Measurements from ENCODE around the gene CHDH.
A peak's percentile ranks its signal among the peaks of the same experiment; 100 is the strongest.

The CHDH gene, protein sequence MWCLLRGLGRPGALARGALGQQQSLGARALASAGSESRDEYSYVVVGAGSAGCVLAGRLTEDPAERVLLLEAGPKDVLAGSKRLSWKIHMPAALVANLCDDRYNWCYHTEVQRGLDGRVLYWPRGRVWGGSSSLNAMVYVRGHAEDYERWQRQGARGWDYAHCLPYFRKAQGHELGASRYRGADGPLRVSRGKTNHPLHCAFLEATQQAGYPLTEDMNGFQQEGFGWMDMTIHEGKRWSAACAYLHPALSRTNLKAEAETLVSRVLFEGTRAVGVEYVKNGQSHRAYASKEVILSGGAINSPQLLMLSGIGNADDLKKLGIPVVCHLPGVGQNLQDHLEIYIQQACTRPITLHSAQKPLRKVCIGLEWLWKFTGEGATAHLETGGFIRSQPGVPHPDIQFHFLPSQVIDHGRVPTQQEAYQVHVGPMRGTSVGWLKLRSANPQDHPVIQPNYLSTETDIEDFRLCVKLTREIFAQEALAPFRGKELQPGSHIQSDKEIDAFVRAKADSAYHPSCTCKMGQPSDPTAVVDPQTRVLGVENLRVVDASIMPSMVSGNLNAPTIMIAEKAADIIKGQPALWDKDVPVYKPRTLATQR

DNA sequence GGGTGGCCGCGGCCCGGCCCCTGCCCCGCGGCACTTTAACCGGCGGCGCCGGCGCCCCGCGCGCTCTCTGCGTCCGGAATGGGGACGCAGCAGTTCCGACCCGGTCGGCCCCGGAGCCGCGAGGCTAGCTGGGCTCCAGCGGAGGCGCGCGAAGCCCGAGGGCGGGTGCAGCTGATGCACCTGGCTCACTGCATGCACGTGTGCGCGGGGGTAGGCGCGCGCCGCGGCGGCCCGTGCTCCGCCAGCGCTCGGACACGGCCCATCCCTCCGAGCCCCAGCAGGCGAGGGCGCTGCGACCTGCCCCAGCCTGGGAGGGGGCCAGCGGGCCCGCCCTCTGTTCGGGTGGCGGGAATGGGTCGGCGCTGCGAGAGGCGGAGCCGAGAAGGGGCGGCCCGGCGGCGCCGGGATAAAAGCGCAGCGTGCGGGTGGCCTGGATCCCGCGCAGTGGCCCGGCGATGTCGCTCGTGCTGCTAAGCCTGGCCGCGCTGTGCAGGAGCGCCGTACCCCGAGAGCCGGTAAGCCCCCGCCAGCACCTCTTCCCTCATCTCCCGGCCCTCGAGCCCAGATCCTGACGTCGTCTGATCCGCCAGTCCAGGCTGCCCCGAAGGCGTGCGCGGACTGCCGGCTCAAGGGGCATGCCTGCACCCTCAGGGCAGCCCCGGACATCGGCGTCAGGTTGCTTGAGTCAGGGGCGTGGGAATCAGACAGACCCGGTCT, at the start of gene CHDH, which contains the start of gene IL17RB:
TSS of gene CHDH (minus strand) at position 286 of the 717 bp plus-strand sequence. CDS start 22,411 bp downstream, outside the sequence.
TSS of gene IL17RB (plus strand) at position 435 of the 717 bp plus-strand sequence. CDS start at position 456, 21 bp downstream.
- DNase-seq = no peak

DNA sequence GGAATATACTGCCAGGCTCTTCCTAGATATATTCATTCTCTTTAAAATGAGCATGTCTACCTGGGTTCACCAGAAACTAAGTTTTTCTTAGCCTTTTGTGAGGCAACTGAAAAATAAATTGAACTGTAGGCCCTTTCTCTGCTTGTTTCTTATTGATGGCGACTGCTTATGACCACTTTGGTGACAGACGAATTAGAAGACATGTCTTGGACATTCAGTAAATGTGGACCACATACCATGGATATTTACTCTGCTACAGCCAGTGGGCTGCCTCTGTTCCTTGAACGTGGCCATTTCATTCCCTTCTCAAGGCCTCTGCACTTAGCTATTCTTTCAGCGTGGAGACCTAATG, 46.0 kb upstream of the CHDH start:
- no peak for DNase-seq

DNA sequence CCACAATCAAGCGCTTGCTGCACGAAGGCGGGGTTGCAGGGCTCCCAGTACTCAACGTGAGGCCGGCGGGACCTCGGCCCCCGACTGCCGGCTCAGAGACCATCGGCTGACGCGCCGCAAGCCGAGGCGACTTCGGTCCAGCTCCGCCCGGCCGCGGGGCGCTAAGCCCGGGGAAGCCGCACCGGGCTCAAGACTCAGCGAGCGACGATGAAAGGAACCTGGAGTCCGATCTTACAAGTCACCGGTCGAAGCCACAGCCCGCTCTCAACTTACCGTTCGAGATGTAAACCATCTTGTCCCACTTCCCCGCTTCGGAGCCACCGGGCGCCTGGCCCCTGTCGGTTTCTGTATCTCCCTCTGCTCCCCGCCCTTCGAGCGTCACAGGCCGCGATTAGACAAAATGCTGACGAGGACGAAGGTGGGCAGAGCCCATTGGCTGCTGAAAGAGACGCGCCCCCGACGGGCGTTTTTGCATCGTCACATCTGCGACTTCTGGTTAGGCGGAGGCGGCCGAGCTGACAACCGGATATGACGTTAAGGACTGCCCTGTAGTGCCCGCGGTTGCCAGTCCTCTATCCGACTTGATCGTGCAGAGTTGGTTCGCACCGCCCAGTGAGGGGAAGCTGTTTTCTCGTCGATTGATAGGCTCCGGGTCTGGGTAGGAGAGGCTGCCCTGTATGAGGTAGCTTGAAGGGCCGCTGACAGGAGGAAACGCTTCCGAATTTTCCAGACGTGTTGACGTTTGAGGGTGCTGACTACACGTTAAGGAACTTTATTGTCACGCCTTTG, 45.5 kb upstream of the CHDH start, which contains the start of gene SELENOK:
TSS of gene SELENOK (minus strand) at position 363 of the 789 bp plus-strand sequence.
- peak; percentile 86 for DNase-seq

DNA sequence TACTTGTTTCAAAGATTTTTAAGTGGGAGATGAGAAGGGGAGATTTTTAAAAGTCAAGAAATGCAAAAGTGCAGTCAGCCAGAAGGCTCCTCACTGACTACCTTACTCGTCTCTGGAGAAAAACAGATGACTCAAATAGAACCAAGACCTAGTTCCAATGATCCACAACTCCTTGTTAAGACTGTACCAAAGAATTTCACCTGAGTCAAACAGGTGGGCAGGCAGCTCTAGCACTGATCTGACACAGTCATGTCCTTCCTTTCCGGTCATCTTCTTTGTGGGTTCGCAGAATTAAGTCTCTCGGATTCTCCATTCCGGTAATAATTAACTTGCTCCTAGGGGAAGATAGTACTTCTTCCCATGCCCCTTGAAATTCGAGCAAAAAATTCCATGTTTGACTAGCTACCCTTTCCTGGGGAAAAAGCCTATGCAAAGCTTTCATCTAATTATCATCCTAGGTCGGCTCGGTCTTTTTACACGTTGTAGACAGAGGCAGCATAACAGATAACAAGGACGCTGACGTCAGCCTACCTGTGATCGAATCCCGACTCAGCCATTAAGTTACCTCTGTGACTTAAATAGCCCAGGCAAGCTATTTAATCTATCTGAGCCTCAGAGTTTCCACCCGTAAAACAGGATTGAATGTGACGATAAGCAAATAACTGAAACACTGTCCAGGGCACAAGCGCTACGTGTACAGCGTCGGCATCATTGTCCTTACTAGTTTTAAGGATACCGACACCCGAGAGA, 44.7 kb upstream of the CHDH start:
- no peak for DNase-seq

DNA sequence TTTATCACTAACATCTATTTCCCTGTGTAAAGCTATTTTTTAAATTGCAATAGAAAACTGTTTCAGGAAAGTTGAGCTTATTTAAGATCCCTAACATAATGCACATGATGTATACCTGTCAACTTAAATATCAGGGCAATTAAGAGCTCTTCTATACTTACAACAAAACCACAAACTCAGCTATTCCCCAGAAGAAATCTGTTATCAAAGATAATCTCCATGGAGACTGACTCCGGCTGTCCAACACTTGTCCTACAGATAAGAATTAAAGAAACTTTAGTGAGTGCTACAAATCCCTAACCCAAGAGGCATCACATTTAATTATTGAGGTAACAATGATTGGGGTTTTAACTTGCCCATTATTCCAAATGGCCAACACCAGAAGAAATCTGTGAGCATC, 42.0 kb upstream of the CHDH start:
- no peak for DNase-seq

GRCh38 chr3:53887446-53887845, 41.2 kb upstream of the CHDH start:
- DNase-seq = no peak

- DNase-seq = no peak
Observed at GRCh38 chr3:53885239-53885638, 39.0 kb upstream of the CHDH start.

DNA sequence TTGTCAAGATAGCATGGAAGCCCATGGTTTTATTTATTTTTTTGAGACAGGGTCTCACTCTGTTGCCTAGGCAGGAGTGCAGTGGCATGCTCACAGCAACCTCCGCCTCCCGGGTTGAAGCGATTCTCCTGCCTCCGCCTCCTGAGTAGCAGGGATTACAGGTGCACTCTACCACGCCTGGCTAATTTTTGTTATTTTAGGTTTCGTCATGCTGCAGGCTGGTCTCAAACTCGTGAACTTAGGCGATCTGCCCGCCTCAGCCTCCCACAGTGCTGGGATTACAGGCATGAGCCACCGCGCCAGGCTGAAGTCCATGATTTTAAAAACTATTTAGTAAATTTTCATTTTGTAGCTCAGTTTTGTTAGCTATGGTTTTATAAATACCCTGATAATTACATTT, 38.4 kb upstream of the CHDH start:
- no peak for DNase-seq

DNA sequence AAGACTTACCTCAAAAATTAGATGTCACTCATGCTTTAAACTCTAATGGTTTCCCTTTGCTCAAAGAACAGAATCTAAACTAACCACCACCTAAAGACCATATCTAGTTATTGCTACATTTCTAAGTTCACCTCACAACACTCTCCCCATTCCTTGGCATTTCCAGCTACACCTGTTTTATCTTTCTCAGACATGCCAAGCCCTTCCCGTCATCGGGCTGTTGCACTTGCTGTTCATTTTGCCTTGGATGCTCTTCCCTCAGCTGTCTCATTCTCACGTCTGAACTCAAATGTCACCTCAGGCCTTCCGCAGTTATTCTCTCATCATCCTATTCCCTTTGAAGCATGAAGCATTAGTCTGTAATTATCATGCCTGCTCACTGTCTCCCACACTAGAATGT, 36.8 kb upstream of the CHDH start:
- no peak for DNase-seq

DNA sequence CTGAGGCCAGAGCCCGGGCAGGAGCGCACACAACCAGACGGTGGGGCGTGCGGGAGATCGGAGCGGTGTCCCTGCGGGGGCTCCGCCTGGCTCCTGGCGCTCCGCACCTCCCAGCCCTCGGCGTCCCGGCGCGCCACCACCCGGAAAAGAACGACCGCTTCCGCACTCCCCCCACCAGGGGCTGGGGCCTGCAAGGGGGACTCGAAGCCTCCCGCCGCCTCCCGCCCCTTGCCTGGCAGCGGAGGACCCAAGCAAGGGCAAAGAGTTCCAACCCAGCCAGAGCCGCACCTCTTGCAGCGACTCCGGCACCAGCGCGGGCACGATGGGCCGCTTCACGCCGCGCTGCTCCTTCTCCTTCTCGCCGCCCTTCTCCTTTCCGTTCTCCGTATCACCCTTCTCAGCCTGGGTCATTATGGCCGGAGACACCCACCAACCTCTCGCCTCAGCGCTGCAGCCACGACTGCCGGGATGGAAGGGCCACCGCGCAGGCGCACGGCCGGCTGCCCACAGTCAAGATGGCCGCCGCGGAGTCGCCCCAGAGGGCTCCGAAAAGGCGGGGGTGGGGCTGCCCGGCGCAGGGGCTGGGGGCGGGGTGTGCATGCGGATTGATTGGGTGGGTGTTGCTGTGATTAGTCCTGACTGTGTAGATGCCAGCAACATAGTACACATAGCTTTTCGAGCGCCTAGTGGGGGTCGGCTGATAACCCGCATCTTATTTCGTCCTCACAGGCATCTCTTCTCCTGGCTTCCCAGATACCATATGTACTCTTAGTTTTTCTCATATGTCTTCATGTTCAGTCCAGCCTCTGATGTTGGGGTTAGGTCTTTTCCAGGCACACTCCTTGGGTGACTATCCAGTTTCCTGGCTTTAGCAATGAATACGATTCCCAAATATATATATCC, 35.7 kb upstream of the CHDH start, which contains the start of gene ACTR8:
TSS of gene ACTR8 (minus strand) at position 462 of the 903 bp plus-strand sequence. CDS start at position 411, 51 bp downstream.
- no peak for DNase-seq

- no peak for DNase-seq
Observed at GRCh38 chr3:53880396-53881345, 34.5 kb upstream of the CHDH start.

DNA sequence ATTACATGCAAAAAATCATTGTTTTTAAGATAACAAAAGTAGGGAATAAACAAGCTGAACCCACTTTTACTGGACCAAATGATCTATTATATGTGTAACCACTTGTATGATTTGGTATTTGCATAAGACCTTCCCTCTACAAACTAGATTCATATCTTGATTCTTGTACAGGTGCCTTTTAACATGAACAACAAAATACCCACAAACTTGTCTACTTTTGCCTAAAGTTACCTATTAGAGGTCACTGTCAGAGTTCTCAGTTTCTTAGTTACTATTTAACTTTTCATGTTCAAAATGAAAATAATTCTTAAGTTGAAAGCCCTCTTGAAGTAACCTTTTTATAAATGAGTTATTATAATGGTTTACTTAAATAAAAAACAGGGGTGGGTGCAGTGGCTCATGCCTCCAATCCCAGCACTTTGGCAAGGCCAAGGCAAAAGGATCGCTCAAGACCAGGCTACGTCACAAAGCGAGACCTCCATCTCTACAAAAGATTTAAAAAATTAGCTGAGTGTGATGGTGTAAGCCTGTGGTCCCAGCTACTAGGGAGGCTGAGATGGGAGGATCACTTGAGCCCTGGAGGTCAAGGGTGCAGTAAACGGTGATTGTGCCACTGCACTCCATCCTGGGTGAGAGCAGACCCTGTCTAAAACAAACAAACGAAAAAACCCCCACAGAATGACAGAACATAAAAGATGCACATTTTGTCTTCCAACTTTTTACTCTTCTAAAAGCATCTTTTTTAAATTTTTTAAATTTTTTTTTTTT, 19.7 kb upstream of the CHDH start:
- no peak for DNase-seq

GRCh38 chr3:53863145-53863544, 16.9 kb upstream of the CHDH start:
- DNase-seq = no peak

DNA sequence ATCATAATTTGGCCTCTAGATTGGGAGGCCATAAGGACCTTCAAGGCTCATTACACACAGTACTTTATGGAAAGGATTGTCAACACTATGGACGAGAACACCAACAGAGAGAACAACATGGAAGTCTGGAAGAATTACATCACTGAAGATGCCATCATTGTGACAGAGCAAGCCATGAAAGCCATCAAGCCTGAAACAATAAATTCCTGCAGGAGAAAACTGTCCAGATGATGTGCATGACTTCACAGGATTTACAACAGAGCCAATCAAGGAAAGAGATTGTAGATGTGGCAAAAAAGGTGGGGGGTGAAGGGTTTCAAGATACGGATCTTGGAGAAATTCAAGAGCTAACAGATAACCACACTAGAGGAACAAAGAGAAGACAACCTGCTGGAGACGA, 16.0 kb upstream of the CHDH start:
- no peak for DNase-seq

- no peak for DNase-seq
Observed at GRCh38 chr3:53860196-53860595, 14.0 kb upstream of the CHDH start.

DNA sequence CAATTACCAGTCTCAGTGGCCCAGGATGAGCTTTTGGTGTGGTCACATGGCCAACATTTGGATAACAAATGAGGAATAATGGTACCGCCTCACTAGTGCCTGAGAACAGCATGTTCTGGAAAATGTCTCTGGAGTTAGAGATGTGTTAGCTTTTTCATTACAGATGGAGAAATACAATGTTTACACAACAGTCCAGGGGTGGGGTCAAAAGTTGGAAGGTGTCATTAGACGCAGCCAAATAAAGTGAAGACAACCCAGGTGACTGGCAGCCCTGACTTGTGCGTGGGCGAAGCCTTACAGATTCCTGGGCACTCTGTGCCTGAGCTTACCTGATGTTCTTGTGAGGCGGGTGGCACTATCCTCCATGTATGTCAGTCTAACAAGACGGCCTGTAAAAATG, 13.0 kb upstream of the CHDH start:
- DNase-seq = no peak

DNA sequence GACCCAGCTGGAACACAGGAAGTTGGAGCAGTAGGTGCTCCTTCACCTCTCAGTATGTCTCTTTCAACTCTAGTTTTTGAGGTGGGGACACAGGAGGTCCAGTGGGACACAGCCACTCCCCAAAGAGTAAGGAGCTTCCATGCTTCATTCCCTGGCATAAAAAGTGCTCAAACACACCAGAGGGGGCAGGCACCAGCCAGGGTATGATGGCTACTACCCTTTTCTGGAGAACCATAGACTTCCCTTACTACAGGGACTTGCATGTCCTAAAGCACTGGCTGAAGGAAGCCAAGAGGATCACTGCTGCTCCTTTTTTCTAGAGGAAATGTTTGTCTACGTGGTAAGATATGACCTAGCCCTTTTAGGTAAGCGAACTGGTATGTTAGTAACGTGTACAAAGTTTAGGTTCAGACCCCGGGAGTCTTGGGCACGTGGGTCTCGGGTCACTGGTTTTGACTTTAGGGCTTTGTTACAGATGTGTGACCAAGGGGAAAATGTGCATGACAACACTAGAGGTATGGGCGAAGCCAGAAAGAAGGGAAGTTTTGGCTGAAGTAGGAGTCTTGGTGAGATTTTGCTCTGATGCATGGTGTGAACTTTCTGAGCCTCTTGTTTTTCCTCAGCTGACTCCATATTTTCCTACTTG, 12.0 kb upstream of the CHDH start:
- no peak for DNase-seq

DNA sequence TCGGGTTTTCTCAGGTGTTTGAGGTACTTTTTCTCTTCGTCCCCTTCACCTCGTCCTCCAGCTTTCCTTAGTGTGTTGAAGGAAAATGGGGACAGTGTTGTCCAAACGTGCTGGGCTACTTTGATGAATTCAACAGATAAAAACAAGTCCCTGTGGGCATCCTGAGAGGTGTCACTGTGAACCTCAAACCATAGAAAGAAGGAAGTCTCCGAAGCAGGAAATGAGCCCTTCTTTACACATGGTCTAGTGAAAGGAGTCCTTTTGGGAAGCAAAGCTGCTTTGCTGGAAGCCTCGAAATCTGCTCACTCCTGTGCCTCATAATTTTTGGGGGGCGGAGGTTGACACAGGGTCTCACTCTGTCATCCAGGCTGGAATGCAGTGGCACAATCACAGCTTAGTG, 10.7 kb upstream of the CHDH start:
- DNase-seq = no peak
